Left ventricle myocardium inferior (tissue), 1 donor: Measurements from ENCODE around the gene PDX1. TPM values are rescaled to one million over a fixed set of nuclear protein-coding genes. Genes with fewer than 3 reads are reported as not detected.

Experiments used
- DNase-seq: peaks from one replicate; pipeline ENCODE4 v3.0.0-alpha.2; 2020
- H3K27ac ChIP-seq: fragments of 200-600 bp; replicated peaks from 2 replicates; pipeline ENCODE4 v1.8.0; 2021
- H3K27me3 ChIP-seq: fragments of 200-600 bp; 2 replicates; pipeline ENCODE4 v1.8.0; 2021; ENCODE audit warnings: low read depth
- H3K36me3 ChIP-seq: fragments of 200-600 bp; 2 replicates; pipeline ENCODE4 v1.8.0; 2021
- H3K4me1 ChIP-seq: fragments of 200-600 bp; 2 replicates; pipeline ENCODE4 v1.8.0; 2021
- H3K4me3 ChIP-seq: fragments of 200-600 bp; 2 replicates; pipeline ENCODE4 v1.8.0; 2021; ENCODE audit warnings: mild to moderate bottlenecking, moderate library complexity
- H3K9me3 ChIP-seq: fragments of 200-600 bp; replicated peaks from 2 replicates; pipeline ENCODE4 v1.8.0; 2021
- intact Hi-C: fragments of 100-400 bp; cut with micrococcal nuclease; formaldehyde crosslinking; loops from one replicate; pipeline ENCODE4 v1.11.0; 2022
- total RNA-seq: library from RNA; stranded (reverse); fragmentation: NEBNext Ultra II Directional; extraction: Animal tissue kit (Norgen Biotek cat#: 25700); gene quantifications from one replicate; pipeline ENCODE4 v1.2.1, GENCODE V29; 2021
- TF ChIP-seq, protein P1 (sequence below): fragments of 200-600 bp; IDR thresholded peaks from 2 replicates; pipeline ENCODE4 v1.8.0; 2021; ENCODE audit warnings: antibody characterized with exemption, mild to moderate bottlenecking, borderline replicate concordance
- donor health status: DM: no; HTN: yes; CAD: no; lungs with severe emphysema.

Gene PDX1
- total RNA-seq, 1 donor from 2014 or later = not detected

DNA sequence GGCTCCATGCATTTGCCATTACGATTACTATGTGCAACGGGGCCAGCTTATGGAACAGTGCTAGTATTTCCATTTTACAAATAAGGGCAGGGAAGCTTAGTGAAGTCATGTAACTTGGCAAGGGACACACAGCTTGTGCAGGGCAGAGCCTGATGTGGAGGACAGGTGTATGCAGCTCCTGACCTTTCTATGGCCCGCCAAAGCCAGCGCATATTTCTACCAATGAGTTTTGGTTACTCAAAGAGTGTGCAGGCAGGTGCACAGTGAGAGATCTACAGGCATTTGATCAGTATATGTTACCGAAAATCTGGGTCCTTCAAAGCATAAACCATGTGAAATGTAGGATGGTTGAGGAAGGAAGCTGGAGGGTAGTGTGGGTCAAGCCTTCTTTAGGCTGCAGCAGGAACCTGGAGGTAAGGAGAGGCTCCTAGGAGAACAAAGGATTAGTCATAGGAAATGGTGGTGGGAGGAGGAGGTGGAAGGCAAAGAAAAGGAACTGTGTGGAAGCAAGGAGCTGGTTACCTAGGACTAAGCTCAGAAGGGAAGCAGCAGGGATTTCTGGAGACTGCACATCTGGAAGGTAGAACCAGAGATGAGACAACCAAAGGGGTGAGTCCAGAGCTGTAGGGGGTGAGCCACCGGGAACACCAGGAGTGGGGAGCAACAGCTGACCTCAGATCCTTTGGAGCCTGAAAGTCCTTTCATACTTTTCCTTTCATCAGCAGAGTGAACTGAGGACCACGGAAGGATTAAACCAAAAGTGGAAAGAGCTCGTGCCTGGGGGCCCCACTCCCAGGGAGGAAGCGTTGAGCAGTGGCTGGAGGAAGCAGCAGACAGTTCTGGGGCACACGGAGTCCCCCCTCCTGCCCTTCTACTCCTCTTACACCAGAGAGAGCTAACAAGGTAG lies 4.2 kb upstream of the PDX1 start:
- Histone ChIP-seq H3K27ac (no peak overlapping the region), H3K4me3 (no peak overlapping the region), H3K4me1 (peaks cover 33% of the 10 kb centered on the region), H3K9me3 (no peaks in the 10 kb centered on the region), H3K36me3 (no peaks in the 10 kb centered on the region), H3K27me3 (peaks cover 100% of the 10 kb centered on the region)
- DNase-seq = no peak
- TF ChIP-seq, protein P1, sequence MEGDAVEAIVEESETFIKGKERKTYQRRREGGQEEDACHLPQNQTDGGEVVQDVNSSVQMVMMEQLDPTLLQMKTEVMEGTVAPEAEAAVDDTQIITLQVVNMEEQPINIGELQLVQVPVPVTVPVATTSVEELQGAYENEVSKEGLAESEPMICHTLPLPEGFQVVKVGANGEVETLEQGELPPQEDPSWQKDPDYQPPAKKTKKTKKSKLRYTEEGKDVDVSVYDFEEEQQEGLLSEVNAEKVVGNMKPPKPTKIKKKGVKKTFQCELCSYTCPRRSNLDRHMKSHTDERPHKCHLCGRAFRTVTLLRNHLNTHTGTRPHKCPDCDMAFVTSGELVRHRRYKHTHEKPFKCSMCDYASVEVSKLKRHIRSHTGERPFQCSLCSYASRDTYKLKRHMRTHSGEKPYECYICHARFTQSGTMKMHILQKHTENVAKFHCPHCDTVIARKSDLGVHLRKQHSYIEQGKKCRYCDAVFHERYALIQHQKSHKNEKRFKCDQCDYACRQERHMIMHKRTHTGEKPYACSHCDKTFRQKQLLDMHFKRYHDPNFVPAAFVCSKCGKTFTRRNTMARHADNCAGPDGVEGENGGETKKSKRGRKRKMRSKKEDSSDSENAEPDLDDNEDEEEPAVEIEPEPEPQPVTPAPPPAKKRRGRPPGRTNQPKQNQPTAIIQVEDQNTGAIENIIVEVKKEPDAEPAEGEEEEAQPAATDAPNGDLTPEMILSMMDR = no peak
- intact Hi-C loops = no loop called here

DNA sequence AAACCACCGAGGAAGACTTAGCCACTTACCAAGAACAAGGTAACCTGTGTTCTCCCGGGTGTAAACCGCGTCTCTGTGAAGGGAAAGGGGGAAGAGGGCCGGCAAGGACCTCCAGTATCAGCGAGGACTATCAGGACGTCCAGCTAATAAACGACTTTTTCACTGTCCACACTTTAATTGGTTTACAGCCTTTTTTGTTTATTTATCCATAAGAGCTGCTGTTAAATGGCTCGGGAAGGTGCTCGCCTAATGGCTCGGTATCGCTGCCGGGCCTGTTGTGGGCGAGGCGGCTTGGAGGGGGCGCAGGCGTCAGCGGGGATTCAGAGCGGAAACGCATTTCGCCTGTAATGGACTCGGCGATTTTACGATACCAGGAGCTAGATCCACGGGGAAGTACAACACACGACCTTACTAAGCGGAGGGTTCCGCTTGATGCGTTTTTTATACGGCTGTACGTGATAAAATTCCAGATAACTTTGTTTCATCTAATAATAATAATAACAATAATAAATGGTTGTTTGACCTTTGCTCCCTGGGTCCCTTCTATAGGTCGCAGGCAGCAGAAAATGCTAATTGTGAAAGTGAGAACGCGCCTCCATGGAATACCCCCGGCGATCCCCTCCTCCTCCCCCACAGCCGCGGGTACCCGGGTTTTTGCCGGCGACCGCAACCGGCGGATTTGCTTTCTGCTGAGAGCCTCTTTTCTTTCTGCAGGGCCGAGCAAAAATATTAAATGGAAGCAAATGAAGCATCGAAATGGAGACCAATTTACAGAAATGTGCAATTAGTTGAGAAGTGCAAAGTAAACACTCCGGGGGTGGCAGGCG lies 2.5 kb upstream of the PDX1 start:
- intact Hi-C loops = no loop called here
- H3K27me3 ChIP-seq = peaks cover 100% of the 10 kb centered on the region
- H3K9me3 ChIP-seq = no peaks in the 10 kb centered on the region
- peak overlapping the region; percentile 33 for H3K4me3 ChIP-seq
- TF ChIP-seq, protein P1 = no peak
- H3K27ac ChIP-seq = no peak overlapping the region
- H3K4me1 ChIP-seq = peaks cover 46% of the 10 kb centered on the region
- DNase-seq = no peak
- H3K36me3 ChIP-seq = no peaks in the 10 kb centered on the region

DNA sequence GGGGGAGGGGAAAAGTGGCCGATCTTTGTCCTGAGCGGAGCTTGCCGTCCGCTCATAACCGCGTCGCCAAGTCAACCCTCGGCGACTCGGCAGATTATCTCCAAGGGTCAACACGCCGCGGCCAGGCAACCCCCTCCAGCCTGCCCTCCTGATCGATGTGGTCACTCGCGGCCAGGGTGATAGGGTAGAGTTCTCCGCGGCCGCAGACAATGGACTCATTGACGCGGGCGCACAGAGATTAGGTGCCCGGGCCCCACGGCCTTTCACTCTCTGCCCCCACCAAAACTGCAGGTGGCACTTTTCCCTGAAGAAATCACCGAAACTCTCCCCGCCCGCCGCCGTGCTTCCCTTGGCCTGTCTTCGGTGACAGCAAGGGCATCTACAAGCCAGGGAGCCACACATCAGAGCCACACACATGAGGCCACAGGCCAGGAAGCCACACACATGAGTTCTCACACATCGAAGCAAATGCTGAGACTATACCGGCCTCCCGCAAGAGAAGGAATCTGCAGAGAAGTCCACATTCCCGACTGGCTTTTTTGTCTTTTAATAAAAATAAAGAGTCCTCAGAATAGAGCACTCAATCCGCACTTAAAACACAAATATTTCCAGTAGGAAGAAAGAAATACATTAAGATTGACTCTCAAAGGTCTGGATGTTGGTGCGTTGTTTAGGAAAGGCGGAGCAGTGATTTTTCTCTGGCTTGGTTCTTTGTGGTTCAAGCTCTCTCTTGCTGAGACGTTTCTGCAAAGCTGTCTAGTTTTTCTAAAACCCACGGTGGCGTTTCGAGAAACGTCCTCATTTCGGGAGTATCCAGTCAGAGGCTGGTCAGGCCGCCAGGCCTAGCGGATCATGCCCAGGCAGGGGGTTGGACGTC lies 1.5 kb upstream of the PDX1 start:
- intact Hi-C loops = no loop called here
- H3K27me3 ChIP-seq = peaks cover 100% of the 10 kb centered on the region
- H3K4me3 ChIP-seq = peak overlapping the region; percentile 33
- TF ChIP-seq, protein P1 = no peak
- no peak overlapping the region for H3K27ac ChIP-seq
- no peak for DNase-seq
- H3K9me3 ChIP-seq = no peaks in the 10 kb centered on the region
- H3K4me1 ChIP-seq = peaks cover 46% of the 10 kb centered on the region
- no peaks in the 10 kb centered on the region for H3K36me3 ChIP-seq

DNA sequence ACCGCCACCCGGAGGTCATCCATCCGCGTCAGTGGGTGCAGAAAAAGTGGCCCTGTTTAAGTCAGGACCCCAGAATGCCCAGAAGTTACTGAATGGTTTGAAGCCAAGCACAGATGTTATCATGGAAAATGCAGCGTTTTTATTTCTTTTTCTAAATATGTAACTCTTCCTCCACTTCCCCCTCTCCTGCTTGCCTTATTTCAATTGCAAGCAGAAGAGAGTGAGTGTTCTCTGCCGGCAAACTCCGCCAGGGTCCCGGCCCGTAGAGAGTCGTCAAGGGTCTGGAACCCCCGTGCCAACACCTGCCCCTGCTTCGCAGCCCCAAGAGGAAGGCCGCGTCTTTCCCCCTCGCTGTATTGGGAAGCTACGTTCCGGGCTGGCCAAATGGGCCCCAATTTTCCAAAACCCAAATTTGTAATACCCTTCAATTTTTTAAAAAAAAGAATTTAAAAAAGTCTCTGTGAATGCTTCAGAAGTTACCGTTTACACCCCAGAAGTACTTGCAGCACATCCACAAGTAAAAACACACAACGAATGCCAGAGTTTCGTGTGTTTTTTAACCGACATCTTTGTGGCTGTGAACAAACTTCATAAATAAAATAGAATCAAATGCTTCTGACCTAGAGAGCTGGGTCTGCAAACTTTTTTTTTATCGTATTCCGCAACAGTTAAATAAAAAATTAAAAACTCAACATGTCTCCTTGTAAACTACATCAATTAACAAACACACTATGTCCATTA lies 712 bp upstream of the PDX1 start:
- peaks cover 46% of the 10 kb centered on the region for H3K4me1 ChIP-seq
- H3K9me3 ChIP-seq = no peaks in the 10 kb centered on the region
- TF ChIP-seq, protein P1 = no peak
- H3K4me3 ChIP-seq = peak overlapping the region; percentile 58
- intact Hi-C loops = no loop called here
- H3K27ac ChIP-seq = no peak overlapping the region
- peaks cover 100% of the 10 kb centered on the region for H3K27me3 ChIP-seq
- no peak for DNase-seq
- H3K36me3 ChIP-seq = no peaks in the 10 kb centered on the region

DNA sequence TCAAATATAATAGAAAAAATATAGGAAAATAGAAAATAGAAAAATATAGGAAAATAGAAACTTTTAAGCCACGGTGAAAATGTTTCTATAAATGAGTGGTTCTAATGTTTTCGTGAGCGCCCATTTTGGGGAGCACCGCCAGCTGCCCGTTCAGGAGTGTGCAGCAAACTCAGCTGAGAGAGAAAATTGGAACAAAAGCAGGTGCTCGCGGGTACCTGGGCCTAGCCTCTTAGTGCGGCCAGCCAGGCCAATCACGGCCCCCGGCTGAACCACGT lies 204 bp upstream of the PDX1 start:
- TF ChIP-seq, protein P1 = no peak
- peak overlapping the region; percentile 58 for H3K4me3 ChIP-seq
- no peak for DNase-seq
- H3K27me3 ChIP-seq = peaks cover 100% of the 10 kb centered on the region
- intact Hi-C loops = no loop called here
- peaks cover 46% of the 10 kb centered on the region for H3K4me1 ChIP-seq
- H3K27ac ChIP-seq = no peak overlapping the region
- H3K36me3 ChIP-seq = no peaks in the 10 kb centered on the region
- no peaks in the 10 kb centered on the region for H3K9me3 ChIP-seq
